CD4-positive, alpha-beta memory T cell (primary cell): ENCODE measurements around the gene NDUFA8. TPM values are rescaled to one million over a fixed set of nuclear protein-coding genes. Genes with fewer than 3 reads are reported as not detected.

Experiments
- CTCF ChIA-PET: fragments of 350-600 bp; sonication (Branson Sonifier 250); formaldehyde crosslinking; loops from one replicate; lab custom pipeline; 2021; ENCODE audit warnings: inconsistent platforms; ENCODE audit not compliant: partially characterized antibody; lab: Charles Lee
- POLR2A ChIA-PET: fragments of 350-600 bp; sonication (Branson Sonifier 250); formaldehyde crosslinking; loops from one replicate; lab custom pipeline; 2021; ENCODE audit not compliant: partially characterized antibody; lab: Charles Lee
- DNase-seq, 5 donors: peaks; one replicate each; pipeline versions ENCODE4 v3.0.0 to v3.0.0-alpha.2; 2020 to 2022; ENCODE audit warnings: mixed read lengths in 1 of 5
- H3K27ac ChIP-seq: one replicate; pipeline ENCODE4 v1.7.0; 2013; ENCODE audit warnings: low read depth, low read length
- H3K27me3 ChIP-seq: 2 replicates; pipeline ENCODE4 v1.7.0; 2013; ENCODE audit warnings: mild to moderate bottlenecking, low read length, moderate library complexity; ENCODE audit not compliant: insufficient read depth
- H3K36me3 ChIP-seq: 2 replicates; pipeline ENCODE4 v1.7.0; 2013; ENCODE audit warnings: mild to moderate bottlenecking, low read length, moderate library complexity; ENCODE audit not compliant: insufficient read depth
- H3K4me1 ChIP-seq: 2 replicates; pipeline ENCODE4 v1.7.0; 2013; ENCODE audit warnings: mild to moderate bottlenecking, low read length, moderate library complexity; ENCODE audit not compliant: insufficient read depth
- H3K4me3 ChIP-seq, 2 donors: one replicate each; pipeline ENCODE4 v1.7.0; 2013; ENCODE audit warnings: low read length in 2 of 2, mild to moderate bottlenecking in 1 of 2
- H3K9me3 ChIP-seq, 2 donors: one replicate each; pipeline ENCODE4 v1.7.0; 2013; ENCODE audit warnings: low read length in 2 of 2, control low read depth in 1 of 2; ENCODE audit not compliant: control insufficient read depth in 1 of 2
- H3K27ac Mint-ChIP-seq, 7 donors: one replicate each; pipeline ENCODE4 v1.8.0; 2020 to 2021; ENCODE audit warnings: mixed read lengths in 7 of 7, mild to moderate bottlenecking in 6 of 7, inconsistent platforms in 3 of 7, moderate library complexity in 3 of 7
- H3K27me3 Mint-ChIP-seq, 2 donors: one replicate each; pipeline ENCODE4 v1.8.0; 2020 to 2021; ENCODE audit warnings: mixed read lengths in 2 of 2
- H3K36me3 Mint-ChIP-seq, 2 donors: one replicate each; pipeline ENCODE4 v1.8.0; 2020 to 2021; ENCODE audit warnings: mixed read lengths in 2 of 2, inconsistent platforms in 1 of 2, mild to moderate bottlenecking in 1 of 2
- H3K4me1 Mint-ChIP-seq, 4 donors: one replicate each; pipeline ENCODE4 v1.8.0; 2020 to 2021; ENCODE audit warnings: mixed read lengths in 4 of 4, mild to moderate bottlenecking in 1 of 4
- H3K4me3 Mint-ChIP-seq, 8 donors: one replicate each; pipeline ENCODE4 v1.8.0; 2020 to 2021; ENCODE audit warnings: mixed read lengths in 8 of 8, mild to moderate bottlenecking in 7 of 8, moderate library complexity in 6 of 8, inconsistent platforms in 3 of 8
- H3K9me3 Mint-ChIP-seq, 8 donors: one replicate each; pipeline ENCODE4 v1.8.0; 2020 to 2021; ENCODE audit warnings: mixed read lengths in 8 of 8, mild to moderate bottlenecking in 5 of 8, inconsistent platforms in 3 of 8, moderate library complexity in 1 of 8
- intact Hi-C: fragments of 100-400 bp; cut with micrococcal nuclease; formaldehyde crosslinking; loops from one replicate; pipeline ENCODE4 v1.15.1; 2023
- microRNA-seq: library from miRNA; unstranded; fragments of <30 nt; microRNA quantifications from one replicate; pipeline ENCODE4 v1.2.0, GENCODE V29; 2021; ENCODE audit warnings: borderline replicate concordance, borderline number of aligned reads, borderline microRNAs expressed, mixed read lengths
- polyA plus RNA-seq, 2 donors: library from polyadenylated mRNA; unstranded; fragments of 300-500 nt; fragmentation: Illumina TruSeq; gene quantifications; one replicate each; pipeline ENCODE4 v1.2.3, GENCODE V29; 2021
- total RNA-seq, 2 experiments: library from RNA; stranded (reverse); gene quantifications; one replicate each; pipeline ENCODE4 v1.2.3, GENCODE V29; 2021

NDUFA8 gene
- total and polyA plus RNA-seq, 4 experiments from 2014 or later: 17.6 to 74.3 (median 45.0) TPM

DNA sequence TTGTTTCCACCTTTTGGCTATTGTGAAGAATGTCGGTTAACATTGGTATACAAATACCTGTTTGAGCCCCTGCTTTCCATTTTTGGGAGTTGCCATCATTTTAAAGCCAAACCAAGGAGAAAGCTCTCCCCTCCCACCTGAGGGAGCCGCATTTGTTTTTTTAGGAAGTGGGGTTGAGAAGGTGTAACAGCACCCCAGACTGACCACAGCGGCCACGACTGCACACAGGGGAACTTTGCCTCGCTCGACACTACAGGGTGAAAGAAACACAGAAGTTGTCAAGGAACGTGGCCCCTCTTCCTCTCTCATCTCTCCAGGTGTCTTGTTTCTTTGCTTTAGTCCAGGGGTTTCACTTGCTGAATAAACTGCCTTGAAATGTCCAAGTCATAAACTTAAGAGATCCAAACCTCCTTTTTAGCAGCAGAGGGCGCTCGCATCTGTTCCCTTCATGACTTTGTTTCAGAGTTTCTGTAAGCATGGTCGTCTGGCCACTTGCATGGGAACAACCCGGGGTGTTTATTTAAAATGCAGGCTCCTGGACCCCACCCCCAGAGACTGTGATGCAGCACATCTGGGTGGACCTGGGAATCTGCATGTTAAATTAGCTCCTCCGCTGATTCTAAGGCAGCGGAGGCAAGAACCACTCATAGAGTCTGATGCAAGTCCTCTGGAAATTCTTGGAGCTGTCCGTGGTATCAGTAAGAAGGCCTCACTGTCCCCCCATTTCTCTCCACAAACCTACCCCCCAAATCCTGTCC, 64.4 kb downstream of the NDUFA8 start:
- CTCF ChIA-PET: interaction anchor here (0.9 to 7.1 kb wide), 8 partner anchors 9 to 817 kb away, joined by 3 to 160 read pairs (median 4); partner anchors contain the start of gene ZBTB6
- H3K4me1 Mint-ChIP-seq: peaks cover 30 to 54% (median 35%) of the 10 kb centered on the region in 4 donors
- Histone ChIP-seq H3K27me3 (no peaks in the 10 kb centered on the region), H3K4me3 (no peak overlapping the region), H3K36me3 (no peaks in the 10 kb centered on the region), H3K9me3 (no peaks in the 10 kb centered on the region), H3K27ac (no peak overlapping the region), H3K4me1 (peaks cover 30% of the 10 kb centered on the region)
- peak; percentile 38 to 62 (median 50) for DNase-seq
- intact Hi-C loops: loop anchor here (1.0 kb wide), 1 partner anchor 255 kb away; no protein-coding TSS in a partner anchor
- H3K4me3 Mint-ChIP-seq: peak overlapping the region; percentile 26 to 92 (median 63)
- POLR2A ChIA-PET: no interaction called here
- peak overlapping the region in 2 of 7 donors; percentile 15 to 57 for H3K27ac Mint-ChIP-seq
- peaks cover 3% of the 10 kb centered on the region in 2 donors for H3K36me3 Mint-ChIP-seq
- peaks cover 4 to 6% of the 10 kb centered on the region in 2 donors for H3K27me3 Mint-ChIP-seq
- H3K9me3 Mint-ChIP-seq: no peaks in the 10 kb centered on the region

Small RNA genes within 50 kb of the gene (microRNA-seq; reads per million reads assigned to microRNA genes)
- not detected for gene MIR4478

Other genes starting within 250 kb of the NDUFA8 start
- gene TTLL11, start 66.5 kb downstream of the NDUFA8 start, total RNA-seq: 1 to 10 TPM; 2.9 to 3.2 TPM
- gene TTLL11, start 66.5 kb downstream of the NDUFA8 start, polyA plus RNA-seq: 1 to 10 TPM; 2.7 to 7.8 TPM
- not detected for gene MORN5, start 129 bp upstream of the NDUFA8 start, total RNA-seq
- gene MORN5, start 129 bp upstream of the NDUFA8 start, polyA plus RNA-seq: not detected
- not detected for gene LHX6, start 69.2 kb upstream of the NDUFA8 start, total RNA-seq
- gene LHX6, start 69.2 kb upstream of the NDUFA8 start, polyA plus RNA-seq: not detected
- 10 to 100 TPM; 21.3 to 21.4 TPM for gene RBM18, start 105.1 kb upstream of the NDUFA8 start, total RNA-seq
- 10 to 100 TPM; 15.4 to 23.8 TPM for gene RBM18, start 105.1 kb upstream of the NDUFA8 start, polyA plus RNA-seq
- gene MRRF, start 105.1 kb upstream of the NDUFA8 start, total RNA-seq: 10 to 100 TPM; 26.8 to 27.3 TPM
- gene MRRF, start 105.1 kb upstream of the NDUFA8 start, polyA plus RNA-seq: 10 to 100 TPM; 15.6 to 18.1 TPM
- under 1 TPM; 0.28 to 0.49 TPM for gene PTGS1, start 211.2 kb upstream of the NDUFA8 start, total RNA-seq
- under 1 TPM in 1 of 2 donors, not detected in 1; 0.17 TPM for gene PTGS1, start 211.2 kb upstream of the NDUFA8 start, polyA plus RNA-seq